Frontal cortex (tissue), 4 donors: Measurements from ENCODE around the gene CCDC40. TPM values are rescaled to one million over a fixed set of nuclear protein-coding genes. Genes with fewer than 3 reads are reported as not detected.

Source experiments
- DNase-seq, 2 donors: peaks; one replicate each; pipeline ENCODE4 v3.0.0; 2012; ENCODE audit warnings: low spot score in 2 of 2
- FAIRE-seq: peaks from 2 replicates; lab custom pipeline; 2012; peaks lifted over from hg19 to GRCh38; lab: Jason Lieb, UNC
- small RNA-seq: library from RNA; depleted of rRNA; stranded (forward); fragments of <200 nt; gene quantifications from one replicate; pipeline ENCODE3, GENCODE V24; 2014
- total RNA-seq: library from RNA; depleted of rRNA; stranded (reverse); fragments of >200 nt; gene quantifications from one replicate; pipeline ENCODE4 v1.2.3, GENCODE V29; 2014
- donor health status: control.
- donor health status: control.
- donor health status: control.

CCDC40 gene
- total RNA-seq, 1 donor from 2014 or later: 6.5 TPM

DNA sequence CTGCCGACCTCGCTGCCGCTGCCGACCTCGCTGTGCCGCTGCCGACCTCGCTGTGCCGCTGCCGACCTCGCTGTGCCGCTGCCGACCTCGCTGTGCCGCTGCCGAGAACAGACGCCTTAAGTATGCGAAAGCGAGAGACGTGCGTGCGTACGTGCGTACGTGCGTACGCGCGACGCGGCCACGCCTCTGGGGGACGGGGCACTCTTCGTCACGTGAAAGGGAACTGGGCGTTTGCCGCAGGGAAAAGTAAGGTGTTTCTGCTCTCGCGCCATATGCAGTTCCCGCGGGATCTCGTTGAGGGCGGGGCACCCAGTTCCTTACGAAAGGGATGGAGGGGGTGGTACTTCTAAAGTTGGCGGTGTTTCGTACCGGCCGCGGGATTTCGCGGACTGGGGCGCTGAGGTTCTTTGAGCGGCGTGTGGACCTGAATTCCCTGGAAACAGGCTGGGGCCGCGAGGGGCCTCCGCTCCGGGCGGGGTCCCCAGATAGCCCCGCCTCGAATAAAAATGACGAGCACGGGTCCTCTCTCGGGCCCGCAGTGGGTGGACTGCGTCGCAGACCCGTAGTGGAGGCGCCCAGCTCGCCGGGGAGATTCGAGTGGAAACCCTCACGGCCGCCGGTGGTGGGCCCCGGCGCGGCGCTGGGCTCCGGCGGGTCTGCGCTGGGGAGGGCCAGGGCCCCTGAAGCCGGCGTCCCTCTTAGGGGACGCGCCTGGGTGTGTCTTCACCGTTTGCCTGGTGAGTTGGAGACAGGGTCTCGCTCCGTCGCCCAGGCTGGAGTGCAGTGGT lies 110.8 kb downstream of the CCDC40 start, which contains the start of gene EIF4A3:
Gene EIF4A3, minus strand, starts transcription at position 94 of the 788 bp plus-strand sequence. CDS start 167 bp downstream, outside the sequence.
- peak; percentile 99 for DNase-seq
- FAIRE-seq: peak; percentile 45

Small RNAs within 50 kb of the gene (small RNA-seq; reads per million reads assigned to genes)
- gene AC087741.2 (not detected), gene MIR1268B (not detected)

Other genes with a start within 250 kb of the CCDC40 start
- gene CBX8, start 239.6 kb upstream of the CCDC40 start, total RNA-seq: 7.7 TPM
- gene CBX4, start 197.2 kb upstream of the CCDC40 start, total RNA-seq: 18.3 TPM
- gene TBC1D16, start 770 bp upstream of the CCDC40 start, total RNA-seq: 16.3 TPM
- 12.2 TPM for gene GAA, start 64.9 kb downstream of the CCDC40 start, total RNA-seq
- gene EIF4A3, start 110.5 kb downstream of the CCDC40 start, total RNA-seq: 79.9 TPM
- gene CARD14, start 133.4 kb downstream of the CCDC40 start, total RNA-seq: 0.41 TPM
- gene SGSH, start 183.7 kb downstream of the CCDC40 start, total RNA-seq: 3.7 TPM
- gene SLC26A11, start 183.8 kb downstream of the CCDC40 start, total RNA-seq: 9.8 TPM
- 12.2 TPM for gene RNF213, start 224.2 kb downstream of the CCDC40 start, total RNA-seq